HepG2 (cell line): Measurements from ENCODE around the gene GDF15. TPM values are rescaled to one million over a fixed set of nuclear protein-coding genes. Genes with fewer than 3 reads are reported as not detected.

Source experiments
- MZF1 ChIP-seq: sonication (generic); formaldehyde crosslinking; IDR thresholded peaks from 2 replicates; pipeline ENCODE4 v1.8.1; 2023; ENCODE audit warnings: mild to moderate bottlenecking, missing genetic modification reagents, borderline replicate concordance
- NFAT5 ChIP-seq: sonication (generic); formaldehyde crosslinking; IDR thresholded peaks from 2 replicates; pipeline ENCODE4 v1.4.0; 2020; ENCODE audit warnings: missing genetic modification reagents
- NR2F1 ChIP-seq, 2 experiments: fragments of 450-650 bp in 1 of 2; formaldehyde crosslinking in 1 of 2; IDR thresholded peaks; 2 replicates each; pipeline versions ENCODE4 v1.5.0 to v1.6.1; 2016 to 2020; ENCODE audit warnings: mild to moderate bottlenecking in 1 of 2, missing compliant biosample characterization in 1 of 2, missing genetic modification reagents in 1 of 2, moderate library complexity in 1 of 2
- PCBP1 ChIP-seq: fragments of 200-400 bp; formaldehyde crosslinking; IDR thresholded peaks from 2 replicates; pipeline ENCODE4 v1.6.1; 2017; ENCODE audit warnings: mild to moderate bottlenecking, low read depth, low read length, borderline replicate concordance
- PRDM10 ChIP-seq: sonication (generic); formaldehyde crosslinking; IDR thresholded peaks from 2 replicates; pipeline ENCODE4 v1.4.0; 2020; ENCODE audit warnings: low read depth, missing genetic modification reagents
- SP1 ChIP-seq, 2 experiments: fragments of 450-650 bp in 1 of 2; sonication (generic) in 1 of 2; formaldehyde crosslinking in 1 of 2; IDR thresholded peaks; 2 replicates each; pipeline versions ENCODE4 v1.4.0 to v1.6.1; 2016 to 2020; ENCODE audit warnings: missing genetic modification reagents in 1 of 2
- TP53 ChIP-seq: sonication (generic); formaldehyde crosslinking; conservative IDR thresholded peaks from 2 replicates; pipeline ENCODE4 v1.4.0; 2020; ENCODE audit warnings: missing genetic modification reagents
- ZBTB3 ChIP-seq: sonication (generic); formaldehyde crosslinking; IDR thresholded peaks from 2 replicates; pipeline ENCODE4 v1.4.0; 2020; ENCODE audit warnings: low read depth, mild to moderate bottlenecking, moderate library complexity, missing genetic modification reagents, borderline replicate concordance
- ZEB1 ChIP-seq: IDR thresholded peaks from 2 replicates; pipeline ENCODE4 v1.6.1; 2012; ENCODE audit warnings: mild to moderate bottlenecking, low read depth, inconsistent platforms; ENCODE audit not compliant: insufficient replicate concordance
- ZNF138 ChIP-seq: sonication (generic); formaldehyde crosslinking; IDR thresholded peaks from 2 replicates; pipeline ENCODE4 v1.5.0; 2020; ENCODE audit warnings: mild to moderate bottlenecking, low read depth, missing genetic modification reagents
- ZNF260 ChIP-seq: sonication (generic); formaldehyde crosslinking; IDR thresholded peaks from 2 replicates; pipeline ENCODE4 v1.4.0; 2020; ENCODE audit warnings: missing genetic modification reagents, low read depth, mild to moderate bottlenecking, borderline replicate concordance
- ZNF646 ChIP-seq: sonication (generic); formaldehyde crosslinking; IDR thresholded peaks from 2 replicates; pipeline ENCODE4 v1.9.0; 2021; ENCODE audit warnings: mild to moderate bottlenecking, missing genetic modification reagents
- polyA plus RNA-seq, 8 experiments: library from polyadenylated mRNA; depleted of rRNA in 3 of 8; stranded (reverse) in 7 of 8; unstranded in 1 of 8; fragments of >200 nt; fragmentation: Illumina TruSeq in 4 of 8; extraction: Trizol in 4 of 8; gene quantifications; 2 replicates each; pipeline versions ENCODE4 v1.2.1 to v1.2.3, GENCODE V29; 2011 to 2016; ENCODE audit warnings: low read depth in 4 of 8, missing spikeins in 1 of 8, mixed read lengths in 1 of 8; ENCODE audit not compliant: insufficient read depth in 1 of 8
- total RNA-seq, 5 experiments: library from RNA; depleted of rRNA; stranded (reverse); fragments of >200 nt; fragmentation: Illumina TruSeq; extraction: Trizol; gene quantifications; 2 replicates each; pipeline ENCODE4 v1.2.3, GENCODE V29; 2016; ENCODE audit warnings: low read depth in 1 of 5

Gene GDF15
- total and polyA plus RNA-seq, 2 of the 13 experiments (the other 11 are each of a cell fraction or from before 2014, with no cell fraction given) = 146 to 422 TPM

- 0 out of 2 replicates have a peak, but pooled peaks have one; percentile 39 for TF ChIP-seq NFAT5 (CRISPR knock-in tag)
- TF ChIP-seq ZNF646 (CRISPR knock-in tag) = peak; percentile 61; the same call in 1 of the 2 replicates
- TF ChIP-seq ZNF260 (CRISPR knock-in tag) = no peak
- no peak for TF ChIP-seq PRDM10
- TF ChIP-seq PCBP1 = no peak
- TF ChIP-seq ZEB1 = no peak
- TF ChIP-seq TP53 (CRISPR knock-in tag) = no peak
- TF ChIP-seq SP1 (IDR thresholded peaks at IDR 0.05) = no peak
- TF ChIP-seq SP1 (CRISPR knock-in tag; IDR thresholded peaks at IDR 0.05) = no peak
- no peak for TF ChIP-seq NR2F1 (CRISPR knock-in tag; IDR thresholded peaks at IDR 0.05)
- no peak for TF ChIP-seq ZNF138 (CRISPR knock-in tag)
- TF ChIP-seq ZBTB3 = no peak
- no peak for TF ChIP-seq MZF1 (CRISPR knock-in tag)
These were observed 32.7 kb downstream of the GDF15 start (continued) for GRCh38 chr19:18418483-18419194.
